T47D (cell line): ENCODE measurements around the gene YPEL4.
A peak's percentile ranks its signal among the peaks of the same experiment; 100 is the strongest.

ENCODE experiments used
- DNase-seq, 2 experiments: peaks; one replicate each; pipeline versions ENCODE4 v3.0.0 to v3.0.0-alpha.2; 2011 to 2012; ENCODE audit warnings: low read depth in 1 of 2, low spot score in 1 of 2
- JUND ChIP-seq: IDR thresholded peaks from 2 replicates; pipeline ENCODE4 v1.6.1; 2012; ENCODE audit warnings: low read depth
- in situ Hi-C: cut with HindIII; loops from 2 replicates; pipeline ENCODE4 v1.10.0; 2016; ENCODE audit warnings: low sequenced_read_pairs, low pct_unique_long_range_greater_than_20kb

YPEL4 gene

DNA sequence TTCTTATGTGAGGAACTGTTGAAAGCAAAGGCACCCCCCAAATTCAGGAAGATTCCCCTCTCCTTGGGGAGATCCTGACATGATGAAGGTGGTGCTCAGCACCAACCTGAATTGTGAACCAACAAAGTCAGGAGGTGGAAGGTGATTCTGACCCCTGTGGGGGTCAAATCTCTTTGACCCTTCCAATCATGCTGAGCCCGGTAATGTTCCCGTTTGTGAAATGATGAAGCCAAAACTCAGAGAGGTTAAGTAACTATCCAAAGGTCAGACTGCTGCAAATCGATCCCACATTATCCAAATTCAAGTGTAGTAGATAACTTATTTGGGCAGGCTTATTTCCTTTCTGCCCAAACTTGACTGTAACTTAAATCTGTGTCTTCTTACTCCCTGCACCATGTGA lies 33.1 kb downstream of the YPEL4 start:
- DNase-seq: no peak
- TF ChIP-seq JUND: no peak
- in situ Hi-C loops: no loop called here

DNA sequence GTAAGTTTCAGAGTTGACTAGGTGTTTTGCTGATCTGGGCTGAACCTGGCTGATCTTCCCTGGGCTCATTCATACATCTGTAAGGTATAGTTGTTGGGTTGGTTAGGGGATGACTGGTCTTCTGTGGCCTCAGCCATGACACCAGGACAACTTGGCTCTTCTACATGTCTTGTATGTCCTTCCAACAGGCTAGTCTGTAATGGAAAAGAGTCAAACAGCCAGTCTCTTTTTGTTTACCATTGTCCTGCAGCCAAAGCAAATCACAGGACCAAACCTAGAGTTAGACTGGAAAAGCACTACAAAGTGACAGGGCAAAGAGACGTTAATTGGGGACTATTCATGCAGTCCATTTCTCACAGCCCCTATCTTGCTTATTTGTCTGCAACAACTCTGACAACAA lies 34.4 kb downstream of the YPEL4 start:
- no peak for DNase-seq
- no peak for TF ChIP-seq JUND
- in situ Hi-C loops: no loop called here

DNA sequence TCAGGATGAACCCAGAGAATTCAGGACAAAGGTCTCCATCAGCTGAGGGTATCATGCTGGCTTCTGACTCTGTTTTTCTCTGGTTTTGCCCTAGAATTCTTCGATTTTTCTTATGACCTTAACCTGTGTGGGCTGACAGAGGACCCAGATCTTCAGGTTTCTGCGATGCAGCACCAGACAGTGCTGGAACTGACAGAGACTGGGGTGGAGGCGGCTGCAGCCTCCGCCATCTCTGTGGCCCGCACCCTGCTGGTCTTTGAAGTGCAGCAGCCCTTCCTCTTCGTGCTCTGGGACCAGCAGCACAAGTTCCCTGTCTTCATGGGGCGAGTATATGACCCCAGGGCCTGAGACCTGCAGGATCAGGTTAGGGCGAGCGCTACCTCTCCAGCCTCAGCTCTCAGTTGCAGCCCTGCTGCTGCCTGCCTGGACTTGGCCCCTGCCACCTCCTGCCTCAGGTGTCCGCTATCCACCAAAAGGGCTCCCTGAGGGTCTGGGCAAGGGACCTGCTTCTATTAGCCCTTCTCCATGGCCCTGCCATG lies 35.4 kb downstream of the YPEL4 start:
- no peak for DNase-seq
- in situ Hi-C loops: no loop called here
- TF ChIP-seq JUND: no peak

DNA sequence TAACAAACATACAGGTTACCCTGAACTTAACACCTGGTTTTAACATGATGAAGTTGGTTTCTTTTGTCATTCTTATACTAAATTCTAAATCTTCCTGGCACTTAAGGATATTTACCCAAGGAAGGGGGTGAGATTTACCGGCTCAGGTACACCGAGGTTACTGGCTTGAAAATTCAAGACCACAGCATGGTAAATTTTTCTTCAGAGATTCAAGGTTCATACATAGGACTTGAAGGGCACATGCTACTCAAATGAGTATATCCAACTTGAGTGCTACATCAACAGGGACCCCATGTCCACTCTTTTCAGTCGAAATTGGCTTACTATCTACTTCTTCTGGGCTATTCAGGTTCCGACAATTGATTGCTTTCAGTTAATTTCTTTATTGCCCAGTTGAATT lies 39.5 kb downstream of the YPEL4 start:
- in situ Hi-C loops: no loop called here
- no peak for TF ChIP-seq JUND
- no peak for DNase-seq

DNA sequence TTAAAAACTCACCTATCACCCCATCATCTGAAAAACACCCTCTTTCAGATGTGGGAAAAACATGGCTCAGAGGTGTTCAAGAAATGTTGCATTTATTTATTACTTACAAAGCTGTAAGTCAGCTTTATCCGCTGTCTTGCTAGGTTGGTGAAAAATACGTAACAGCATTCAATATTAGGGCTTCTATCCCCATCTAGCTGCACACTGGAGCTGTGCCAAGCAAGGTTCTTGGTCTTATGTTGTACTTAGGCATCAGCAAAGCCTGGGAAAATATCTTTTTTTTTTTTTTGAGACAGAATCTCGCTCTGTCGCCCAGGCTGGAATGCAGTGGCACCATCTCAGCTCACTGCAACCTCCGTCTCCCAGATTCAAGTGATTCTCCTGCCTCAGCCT lies 44.7 kb downstream of the YPEL4 start:
- no peak for TF ChIP-seq JUND
- no peak for DNase-seq
- in situ Hi-C loops: no loop called here

DNA sequence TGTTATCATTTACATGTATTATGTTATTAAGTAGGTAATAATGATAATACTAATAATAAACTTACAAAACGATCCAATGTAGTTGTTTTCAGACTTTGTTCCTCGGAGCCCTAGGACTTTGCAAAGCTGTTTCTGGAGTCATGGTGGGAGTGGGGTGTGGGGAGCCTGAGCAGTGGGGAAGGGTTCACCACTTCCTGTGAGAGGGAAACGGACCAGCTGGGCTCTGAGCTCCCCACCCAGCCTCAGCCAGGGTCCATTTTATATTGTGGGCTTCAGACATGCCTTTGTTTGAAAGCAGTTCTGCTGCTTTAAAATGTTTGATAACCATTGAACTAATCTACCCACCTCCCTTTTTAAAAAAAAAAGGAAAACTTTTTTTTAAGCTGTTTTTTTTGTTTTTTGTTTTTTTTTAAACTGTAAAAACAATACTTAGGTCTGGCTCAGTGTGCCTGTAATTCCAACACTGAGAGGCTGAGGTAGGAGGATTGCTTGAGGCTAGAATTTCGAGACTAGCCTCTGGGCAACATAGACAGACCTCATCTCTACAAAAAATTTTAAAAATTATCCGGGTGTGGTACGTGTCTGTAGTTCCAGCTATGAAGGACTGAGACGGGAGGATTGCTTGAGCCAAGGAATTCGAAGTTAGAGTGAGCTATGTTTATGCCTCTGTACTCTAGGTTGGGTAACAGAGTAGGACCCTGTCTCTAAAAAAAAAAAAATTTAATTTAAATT lies 45.2 kb downstream of the YPEL4 start:
- TF ChIP-seq JUND: no peak
- DNase-seq: no peak
- in situ Hi-C loops: no loop called here

DNA sequence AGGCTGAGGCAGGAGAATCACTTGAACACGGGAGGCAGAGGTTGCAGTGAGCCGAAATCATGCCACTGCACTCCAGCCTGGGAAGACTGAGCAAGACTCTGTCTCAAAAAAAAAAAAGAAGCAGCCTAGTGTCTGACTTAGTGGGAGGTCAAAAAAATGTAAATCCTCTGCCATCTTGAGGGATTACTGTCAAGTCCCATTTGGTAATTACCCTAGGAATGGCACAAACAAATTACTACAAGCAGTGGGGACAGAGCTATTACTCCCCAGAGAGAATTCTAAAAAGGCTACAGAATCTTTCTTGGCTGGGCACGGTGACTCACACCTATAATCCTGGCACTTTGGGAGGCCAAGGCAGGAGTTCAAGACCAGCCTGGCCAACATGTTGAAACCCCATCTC lies 48.4 kb downstream of the YPEL4 start:
- no peak for DNase-seq
- no peak for TF ChIP-seq JUND
- in situ Hi-C loops: no loop called here

DNA sequence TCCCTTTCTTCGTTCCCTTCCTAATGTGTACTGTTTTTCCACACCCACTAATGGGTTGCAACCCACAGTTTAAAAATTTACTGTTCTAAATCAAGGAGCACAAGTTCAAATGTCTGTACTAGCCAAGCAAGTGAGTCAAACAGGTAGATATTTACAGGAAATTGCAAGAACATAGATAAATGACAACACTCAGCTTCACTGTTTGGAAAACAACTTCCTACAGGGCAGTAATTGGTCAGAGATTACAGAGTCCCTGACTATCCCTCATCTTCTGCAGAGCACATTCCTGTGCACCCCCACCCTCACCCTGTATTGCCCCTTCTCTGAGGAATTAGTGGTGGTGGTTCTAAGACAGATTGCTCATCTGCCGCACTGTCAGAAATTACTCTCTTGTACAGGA lies 50.3 kb downstream of the YPEL4 start:
- no peak for DNase-seq
- in situ Hi-C loops: no loop called here
- no peak for TF ChIP-seq JUND

DNA sequence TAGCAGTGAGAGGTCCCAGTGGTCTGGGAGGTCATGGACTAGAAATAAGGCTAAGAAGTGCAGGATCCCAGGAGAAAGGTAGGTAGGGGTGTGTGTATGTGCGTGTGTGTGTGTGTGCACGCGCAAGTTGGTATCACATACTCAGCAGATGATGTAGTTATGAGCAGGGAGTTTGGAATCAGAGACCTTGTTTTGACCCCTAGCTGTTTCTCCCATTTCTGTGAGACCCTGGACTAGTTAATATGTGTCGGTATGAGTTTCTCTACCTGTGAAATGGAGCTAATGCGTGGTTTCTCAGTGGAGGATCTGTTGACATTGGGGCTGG lies 50.9 kb downstream of the YPEL4 start:
- TF ChIP-seq JUND: no peak
- in situ Hi-C loops: no loop called here
- DNase-seq: no peak

DNA sequence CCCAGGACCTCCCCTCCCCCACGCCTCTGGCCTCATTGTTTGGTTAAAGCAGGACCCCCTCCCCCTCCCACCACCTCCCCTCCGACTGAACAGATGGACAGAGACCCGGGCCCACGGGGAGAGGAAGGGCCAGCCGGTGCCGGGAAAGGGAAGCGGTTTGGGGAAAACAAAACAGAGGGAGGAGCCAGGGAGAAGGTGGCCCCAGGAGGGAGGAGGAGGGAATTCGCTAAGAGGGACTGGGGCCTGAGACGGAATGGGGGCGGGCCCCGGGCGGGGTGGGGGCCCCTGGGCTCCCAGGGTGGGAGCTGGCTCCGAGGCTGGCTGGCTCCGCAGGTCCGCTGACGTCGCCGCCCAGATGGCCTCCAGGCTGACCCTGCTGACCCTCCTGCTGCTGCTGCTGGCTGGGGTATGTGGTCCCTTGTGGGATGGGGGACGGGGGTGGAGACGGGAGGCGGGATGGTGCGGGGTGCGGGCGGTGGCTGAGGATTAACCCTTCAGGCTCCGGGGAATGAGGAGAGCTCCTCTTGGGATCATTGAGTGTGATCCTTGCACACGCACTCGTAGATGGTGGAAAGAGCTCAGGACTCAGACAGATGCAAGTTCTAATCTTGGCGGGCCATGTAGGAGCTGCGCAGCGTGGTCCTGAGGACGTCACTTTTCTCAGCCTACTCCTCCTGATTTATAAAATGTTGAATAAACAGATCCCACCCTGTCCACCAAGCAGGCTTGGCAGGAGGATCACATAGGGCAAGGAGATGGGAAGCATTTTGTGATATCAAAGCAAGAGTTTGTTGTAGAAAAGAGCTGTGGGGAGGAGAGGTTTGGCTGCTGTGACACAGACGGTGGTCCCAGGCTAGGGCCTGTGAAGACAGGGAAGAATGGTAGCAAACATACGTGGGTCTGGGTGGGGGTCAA lies 51.5 kb downstream of the YPEL4 start:
- peak; percentile 60 to 63 for DNase-seq
- TF ChIP-seq JUND: no peak
- in situ Hi-C loops: no loop called here

DNA sequence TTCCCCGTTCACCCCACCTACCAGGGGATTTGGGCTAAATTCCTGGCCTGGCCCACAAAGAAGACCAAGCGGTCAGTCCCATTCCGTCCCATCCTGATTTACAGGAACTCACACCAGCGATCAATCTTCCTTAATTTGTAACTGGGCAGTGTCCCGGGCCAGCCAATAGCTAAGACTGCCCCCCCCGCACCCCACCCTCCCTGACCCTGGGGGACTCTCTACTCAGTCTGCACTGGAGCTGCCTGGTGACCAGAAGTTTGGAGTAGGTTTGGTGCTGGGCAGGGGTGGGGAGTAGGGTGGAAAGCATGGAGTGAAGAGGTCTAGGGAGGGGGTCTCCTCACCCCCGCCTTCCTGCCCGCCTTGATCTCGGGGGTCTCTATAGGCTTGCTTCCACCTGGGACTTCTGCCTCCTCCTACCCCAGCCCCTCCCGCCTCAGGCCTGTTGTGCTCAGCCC lies 52.2 kb downstream of the YPEL4 start, which contains the start of gene SERPING1:
Gene SERPING1, plus strand, starts transcription at position 225 of the 455 bp plus-strand sequence. CDS start 586 bp downstream, outside the sequence.
- in situ Hi-C loops: no loop called here
- DNase-seq: no peak
- no peak for TF ChIP-seq JUND

DNA sequence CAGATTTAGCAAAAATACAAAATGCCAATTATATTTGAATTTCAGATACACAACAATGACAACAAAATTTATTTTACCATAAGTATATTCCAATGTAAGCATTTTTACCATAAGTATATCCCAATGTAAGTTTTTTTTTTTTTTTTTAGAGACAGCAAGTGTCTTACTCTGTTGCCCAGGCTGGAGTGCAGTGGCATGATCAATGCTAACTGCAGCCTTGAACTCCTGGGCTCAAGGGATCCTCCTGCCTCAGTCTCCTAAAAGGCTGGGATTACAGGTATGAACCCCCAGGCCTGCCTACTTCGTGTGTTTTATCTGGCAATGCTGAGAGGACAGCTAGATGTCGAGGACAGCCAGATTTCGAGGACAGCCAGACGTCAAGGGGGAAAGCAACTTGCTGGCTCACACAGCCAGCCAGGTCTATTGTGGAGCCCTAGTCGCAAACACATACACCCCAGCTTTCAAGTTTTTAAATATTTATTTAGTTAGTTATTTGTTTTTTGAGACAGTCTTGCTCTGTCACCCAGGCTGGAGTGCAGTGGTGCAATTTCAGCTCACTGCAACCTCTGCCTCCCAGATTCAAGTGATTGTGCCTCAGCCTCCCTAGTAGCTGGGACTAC lies 53.3 kb downstream of the YPEL4 start:
- no peak for TF ChIP-seq JUND
- DNase-seq: no peak
- in situ Hi-C loops: no loop called here
